Measurements from ENCODE around the gene SGSM2.

The SGSM2 gene

DNA sequence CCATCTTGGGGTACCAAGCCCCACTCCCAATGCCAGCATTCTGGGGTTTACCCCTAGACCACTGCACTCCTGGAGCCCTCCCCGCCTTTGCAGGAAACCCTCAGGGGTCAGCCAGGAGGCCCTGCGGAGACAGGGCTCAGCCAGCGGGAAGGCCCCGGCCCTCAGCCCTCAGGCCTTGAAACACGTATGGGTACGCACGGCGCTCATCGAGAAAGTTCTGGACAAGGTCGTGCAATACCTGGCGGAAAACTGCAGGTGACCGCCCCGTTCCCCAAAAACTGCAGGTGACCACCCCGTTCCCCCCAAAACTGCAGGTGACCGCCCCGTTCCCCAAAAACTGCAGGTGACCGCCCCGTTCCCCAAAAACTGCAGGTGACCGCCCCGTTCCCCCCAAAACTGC lies 24.7 kb downstream of the SGSM2 start:
- TF ChIP-seq, protein P1, sequence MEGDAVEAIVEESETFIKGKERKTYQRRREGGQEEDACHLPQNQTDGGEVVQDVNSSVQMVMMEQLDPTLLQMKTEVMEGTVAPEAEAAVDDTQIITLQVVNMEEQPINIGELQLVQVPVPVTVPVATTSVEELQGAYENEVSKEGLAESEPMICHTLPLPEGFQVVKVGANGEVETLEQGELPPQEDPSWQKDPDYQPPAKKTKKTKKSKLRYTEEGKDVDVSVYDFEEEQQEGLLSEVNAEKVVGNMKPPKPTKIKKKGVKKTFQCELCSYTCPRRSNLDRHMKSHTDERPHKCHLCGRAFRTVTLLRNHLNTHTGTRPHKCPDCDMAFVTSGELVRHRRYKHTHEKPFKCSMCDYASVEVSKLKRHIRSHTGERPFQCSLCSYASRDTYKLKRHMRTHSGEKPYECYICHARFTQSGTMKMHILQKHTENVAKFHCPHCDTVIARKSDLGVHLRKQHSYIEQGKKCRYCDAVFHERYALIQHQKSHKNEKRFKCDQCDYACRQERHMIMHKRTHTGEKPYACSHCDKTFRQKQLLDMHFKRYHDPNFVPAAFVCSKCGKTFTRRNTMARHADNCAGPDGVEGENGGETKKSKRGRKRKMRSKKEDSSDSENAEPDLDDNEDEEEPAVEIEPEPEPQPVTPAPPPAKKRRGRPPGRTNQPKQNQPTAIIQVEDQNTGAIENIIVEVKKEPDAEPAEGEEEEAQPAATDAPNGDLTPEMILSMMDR (IDR thresholded peaks at IDR 0.05; ENCODE audit: insufficient read depth, low read length, poor library complexity, severe bottlenecking) = no peak
- Histone ChIP-seq H3K27me3 (replicated peaks; ENCODE audit: control insufficient read depth, insufficient read depth, low read length) (no peaks in the 10 kb centered on the region), H3K36me3 (ENCODE audit: control insufficient read depth, insufficient read depth, low read length) (peaks cover 6% of the 10 kb centered on the region), H3K4me3 (replicated peaks; ENCODE audit: low read depth, low read length) (no peak overlapping the region)
- no peak for DNase-seq (ENCODE audit: extremely low read depth, insufficient read length)

DNA sequence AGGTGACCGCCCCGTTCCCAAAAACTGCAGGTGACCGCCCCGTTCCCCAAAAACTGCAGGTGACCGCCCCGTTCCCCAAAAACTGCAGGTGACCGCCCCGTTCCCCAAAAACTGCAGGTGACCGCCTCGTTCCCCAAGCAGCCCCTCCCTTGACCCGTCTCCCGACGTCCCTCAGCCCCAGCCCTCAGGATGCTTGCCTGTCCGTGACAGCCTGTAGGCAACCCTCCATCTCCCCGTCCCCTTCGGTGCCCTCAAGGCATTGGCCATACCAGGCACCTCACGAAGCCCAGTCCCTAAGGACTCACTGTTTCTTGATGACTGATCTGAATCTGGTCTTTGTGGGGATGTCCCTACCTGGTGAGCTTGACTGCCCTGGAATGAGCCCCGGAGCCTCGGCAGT lies 25.1 kb downstream of the SGSM2 start:
- H3K27me3 ChIP-seq (replicated peaks; ENCODE audit: control insufficient read depth, insufficient read depth, low read length) = no peaks in the 10 kb centered on the region
- no peak overlapping the region for H3K4me3 ChIP-seq (replicated peaks; ENCODE audit: low read depth, low read length)
- TF ChIP-seq, protein P1 (IDR thresholded peaks at IDR 0.05; ENCODE audit: insufficient read depth, low read length, poor library complexity, severe bottlenecking) = no peak
- DNase-seq (ENCODE audit: extremely low read depth, insufficient read length) = no peak
- H3K36me3 ChIP-seq (ENCODE audit: control insufficient read depth, insufficient read depth, low read length) = peaks cover 6% of the 10 kb centered on the region

DNA sequence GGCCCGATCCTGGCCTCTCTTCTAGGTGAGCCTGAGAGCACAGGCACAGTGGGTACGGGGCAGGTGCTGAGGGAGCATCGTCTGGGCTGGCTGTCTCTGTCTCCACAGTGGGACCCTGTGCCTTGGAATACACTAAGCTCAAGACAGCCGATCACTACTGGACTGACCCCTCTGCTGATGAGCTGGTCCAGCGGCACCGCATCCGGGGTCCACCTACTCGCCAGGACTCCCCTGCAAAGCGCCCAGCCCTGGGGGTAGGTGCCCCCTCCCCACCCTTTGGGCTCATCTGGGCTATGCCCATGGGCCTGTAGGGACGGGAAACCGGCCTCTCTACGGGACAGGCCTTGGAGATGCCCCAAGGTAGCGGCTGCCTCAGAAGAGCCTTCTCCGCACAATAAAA lies 25.6 kb downstream of the SGSM2 start:
- DNase-seq (ENCODE audit: extremely low read depth, insufficient read length) = no peak
- Histone ChIP-seq H3K27me3 (replicated peaks; ENCODE audit: control insufficient read depth, insufficient read depth, low read length) (no peaks in the 10 kb centered on the region), H3K4me3 (replicated peaks; ENCODE audit: low read depth, low read length) (no peak overlapping the region), H3K36me3 (ENCODE audit: control insufficient read depth, insufficient read depth, low read length) (peaks cover 6% of the 10 kb centered on the region)
- TF ChIP-seq, protein P1 (IDR thresholded peaks at IDR 0.05; ENCODE audit: insufficient read depth, low read length, poor library complexity, severe bottlenecking) = no peak

DNA sequence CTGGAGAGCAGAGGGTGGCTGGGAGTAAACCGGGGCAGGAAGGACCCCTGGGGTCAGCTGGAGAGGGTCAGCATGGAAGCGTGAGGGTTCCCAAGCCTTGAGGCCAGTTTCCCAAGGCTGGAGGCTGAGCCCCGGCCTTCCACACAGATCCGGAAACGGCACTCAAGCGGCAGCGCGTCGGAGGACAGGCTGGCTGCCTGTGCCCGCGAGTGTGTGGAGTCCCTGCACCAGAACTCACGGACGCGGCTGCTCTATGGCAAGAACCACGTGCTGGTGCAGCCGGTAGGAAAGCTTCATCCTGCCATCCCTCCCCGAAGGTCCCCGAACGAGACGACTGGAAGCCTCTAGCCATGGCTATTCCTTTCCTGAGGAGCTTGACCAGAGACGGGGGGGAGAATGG lies 26.0 kb downstream of the SGSM2 start:
- Histone ChIP-seq H3K27me3 (replicated peaks; ENCODE audit: control insufficient read depth, insufficient read depth, low read length) (no peaks in the 10 kb centered on the region), H3K4me3 (replicated peaks; ENCODE audit: low read depth, low read length) (no peak overlapping the region), H3K36me3 (ENCODE audit: control insufficient read depth, insufficient read depth, low read length) (peaks cover 6% of the 10 kb centered on the region)
- TF ChIP-seq, protein P1 (IDR thresholded peaks at IDR 0.05; ENCODE audit: insufficient read depth, low read length, poor library complexity, severe bottlenecking) = no peak
- no peak for DNase-seq (ENCODE audit: extremely low read depth, insufficient read length)

DNA sequence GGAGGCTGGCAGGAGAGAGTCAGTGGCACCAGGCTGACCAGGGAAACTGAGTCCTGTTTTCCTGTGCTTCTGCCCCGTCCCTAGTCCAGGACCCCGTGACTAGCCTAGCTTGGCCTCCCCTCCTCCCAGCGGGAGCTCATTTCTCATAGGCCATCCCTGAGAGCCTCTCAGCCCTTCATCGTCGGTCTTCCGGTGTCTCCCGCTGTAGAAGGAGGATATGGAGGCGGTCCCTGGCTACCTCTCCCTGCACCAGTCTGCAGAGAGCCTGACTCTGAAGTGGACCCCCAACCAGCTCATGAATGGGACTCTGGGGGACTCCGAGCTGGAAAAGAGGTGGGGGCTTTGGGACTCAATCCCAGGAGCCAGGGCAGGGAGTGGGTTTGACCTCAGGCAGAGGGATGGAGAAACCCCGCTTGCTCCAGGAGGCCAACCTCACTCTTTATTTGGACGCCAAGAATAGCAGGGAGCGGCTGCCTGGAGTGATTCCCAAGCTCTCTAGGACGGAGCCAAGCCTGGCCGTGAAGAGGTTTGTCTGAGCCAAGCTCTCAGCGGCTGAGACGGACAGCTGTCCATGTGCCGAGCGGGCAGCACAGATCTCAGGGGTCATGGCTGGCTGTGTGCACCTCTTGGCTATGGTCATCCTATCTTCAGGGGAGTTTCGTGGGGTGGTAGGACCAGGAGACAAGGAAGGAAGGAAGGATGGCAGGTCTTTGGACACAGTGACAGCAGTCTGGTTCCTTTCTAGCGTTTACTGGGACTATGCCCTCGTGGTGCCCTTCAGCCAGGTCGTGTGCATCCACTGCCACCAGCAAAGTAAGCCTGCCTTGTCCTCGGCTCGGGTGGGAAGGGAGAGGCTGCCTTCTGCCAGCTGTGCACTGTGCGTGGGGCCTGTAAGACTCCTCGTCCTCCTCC lies 26.8 kb downstream of the SGSM2 start:
- TF ChIP-seq, protein P1 (IDR thresholded peaks at IDR 0.05; ENCODE audit: insufficient read depth, low read length, poor library complexity, severe bottlenecking) = no peak
- no peak for DNase-seq (ENCODE audit: extremely low read depth, insufficient read length)
- Histone ChIP-seq H3K36me3 (ENCODE audit: control insufficient read depth, insufficient read depth, low read length) (peaks cover 6% of the 10 kb centered on the region), H3K27me3 (replicated peaks; ENCODE audit: control insufficient read depth, insufficient read depth, low read length) (no peaks in the 10 kb centered on the region), H3K4me3 (replicated peaks; ENCODE audit: low read depth, low read length) (no peak overlapping the region)

All from GM06990 (cell line).